Liver (tissue), 3 donors: Measurements from ENCODE around the gene SPO11.

ENCODE experiments used
- EGR1 ChIP-seq, 2 donors: IDR thresholded peaks; 2 replicates each; pipeline ENCODE4 v1.6.1; 2016 to 2018; ENCODE audit warnings: antibody characterized with exemption in 2 of 2, low read depth in 2 of 2
- FOXA1 ChIP-seq: IDR thresholded peaks from 2 replicates; pipeline ENCODE4 v1.6.1; 2016; ENCODE audit warnings: antibody characterized with exemption
- GABPA ChIP-seq, 2 donors: IDR thresholded peaks in 1 of 2; conservative IDR thresholded peaks in 1 of 2; 2 replicates each; pipeline ENCODE4 v1.6.1; 2016; ENCODE audit warnings: antibody characterized with exemption in 2 of 2, mild to moderate bottlenecking in 1 of 2, moderate library complexity in 1 of 2
- JUND ChIP-seq, 2 donors: IDR thresholded peaks; 2 replicates each; pipeline ENCODE4 v1.6.1; 2016; ENCODE audit warnings: antibody characterized with exemption in 2 of 2
- RAD21 ChIP-seq, 2 donors: IDR thresholded peaks; 2 replicates each; pipeline ENCODE4 v1.6.1; 2016; ENCODE audit warnings: antibody characterized with exemption in 2 of 2, mild to moderate bottlenecking in 2 of 2
- REST ChIP-seq: IDR thresholded peaks from 2 replicates; pipeline ENCODE4 v1.6.1; 2016; ENCODE audit warnings: antibody characterized with exemption, mild to moderate bottlenecking
- RXRA ChIP-seq, 2 donors: IDR thresholded peaks; 2 replicates each; pipeline ENCODE4 v1.6.1; 2017 to 2018; ENCODE audit warnings: antibody characterized with exemption in 2 of 2, mild to moderate bottlenecking in 1 of 2
- SP1 ChIP-seq: IDR thresholded peaks from 2 replicates; pipeline ENCODE4 v1.6.1; 2018; ENCODE audit warnings: antibody characterized with exemption, mild to moderate bottlenecking
- TAF1 ChIP-seq: conservative IDR thresholded peaks from 2 replicates; pipeline ENCODE4 v1.6.1; 2016; ENCODE audit warnings: antibody characterized with exemption, mild to moderate bottlenecking
- TF ChIP-seq, protein P1 (sequence below): fragments of 150-350 bp; IDR thresholded peaks from 2 replicates; pipeline ENCODE4 v1.5.1; 2017; ENCODE audit warnings: improper control_type of control experiment, low read depth, low read length; ENCODE audit not compliant: missing input control
- TF ChIP-seq, protein P2 (sequence below): IDR thresholded peaks from 2 replicates; pipeline ENCODE4 v1.6.1; 2016; ENCODE audit warnings: antibody characterized with exemption
- donor health status: healthy.
- donor health status: healthy.

DNA sequence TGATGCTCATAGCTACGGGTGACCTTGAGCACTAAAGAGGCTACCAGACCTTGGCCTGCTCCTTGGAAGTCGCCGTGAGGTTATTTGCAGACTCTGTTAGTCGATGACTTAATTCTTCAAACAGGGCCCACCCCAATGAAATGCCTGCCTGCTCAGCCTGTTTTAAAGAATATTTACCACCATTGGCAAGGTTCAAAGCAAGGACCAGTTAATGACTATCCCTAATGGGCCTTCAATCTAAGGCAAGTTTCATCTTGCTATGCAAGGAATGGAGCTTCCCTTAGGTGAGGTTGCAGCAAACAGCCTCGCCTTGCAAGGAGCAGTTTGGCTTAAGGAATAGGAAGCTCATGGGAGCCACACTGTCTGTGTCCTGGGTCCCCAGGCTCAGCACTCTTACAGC lies 22.9 kb upstream of the SPO11 start:
- TF ChIP-seq, protein P1, sequence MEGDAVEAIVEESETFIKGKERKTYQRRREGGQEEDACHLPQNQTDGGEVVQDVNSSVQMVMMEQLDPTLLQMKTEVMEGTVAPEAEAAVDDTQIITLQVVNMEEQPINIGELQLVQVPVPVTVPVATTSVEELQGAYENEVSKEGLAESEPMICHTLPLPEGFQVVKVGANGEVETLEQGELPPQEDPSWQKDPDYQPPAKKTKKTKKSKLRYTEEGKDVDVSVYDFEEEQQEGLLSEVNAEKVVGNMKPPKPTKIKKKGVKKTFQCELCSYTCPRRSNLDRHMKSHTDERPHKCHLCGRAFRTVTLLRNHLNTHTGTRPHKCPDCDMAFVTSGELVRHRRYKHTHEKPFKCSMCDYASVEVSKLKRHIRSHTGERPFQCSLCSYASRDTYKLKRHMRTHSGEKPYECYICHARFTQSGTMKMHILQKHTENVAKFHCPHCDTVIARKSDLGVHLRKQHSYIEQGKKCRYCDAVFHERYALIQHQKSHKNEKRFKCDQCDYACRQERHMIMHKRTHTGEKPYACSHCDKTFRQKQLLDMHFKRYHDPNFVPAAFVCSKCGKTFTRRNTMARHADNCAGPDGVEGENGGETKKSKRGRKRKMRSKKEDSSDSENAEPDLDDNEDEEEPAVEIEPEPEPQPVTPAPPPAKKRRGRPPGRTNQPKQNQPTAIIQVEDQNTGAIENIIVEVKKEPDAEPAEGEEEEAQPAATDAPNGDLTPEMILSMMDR, result no peak
- TF ChIP-seq, protein P2, sequence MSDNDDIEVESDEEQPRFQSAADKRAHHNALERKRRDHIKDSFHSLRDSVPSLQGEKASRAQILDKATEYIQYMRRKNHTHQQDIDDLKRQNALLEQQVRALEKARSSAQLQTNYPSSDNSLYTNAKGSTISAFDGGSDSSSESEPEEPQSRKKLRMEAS, result no peak
- no peak for TF ChIP-seq SP1
- TF ChIP-seq GABPA (IDR thresholded peaks at IDR 0.05 in 1 of 2, conservative IDR thresholded peaks at IDR 0.05 in 1 of 2), result no peak
- TF ChIP-seq EGR1 (IDR thresholded peaks at IDR 0.05; ENCODE audit: low read depth in 2 of 2), result no peak
- no peak for TF ChIP-seq RXRA (IDR thresholded peaks at IDR 0.05)
- TF ChIP-seq RAD21 (IDR thresholded peaks at IDR 0.05), result no peak
- TF ChIP-seq TAF1, result no peak
- no peak for TF ChIP-seq REST
- no peak for TF ChIP-seq FOXA1
- no peak for TF ChIP-seq JUND (IDR thresholded peaks at IDR 0.05)
